K562 (cell line): ENCODE measurements around the gene BAG1. TPM values are rescaled to one million over a fixed set of nuclear protein-coding genes. Genes with fewer than 3 reads are reported as not detected.

Experiments used
- CBFB ChIP-seq: sonication (generic); formaldehyde crosslinking; IDR thresholded peaks from 2 replicates; pipeline ENCODE4 v1.4.0; 2020; ENCODE audit warnings: mild to moderate bottlenecking, missing genetic modification reagents
- GABPB1 ChIP-seq: sonication (generic); formaldehyde crosslinking; IDR thresholded peaks from 2 replicates; pipeline ENCODE4 v1.8.0; 2022; ENCODE audit warnings: mild to moderate bottlenecking, missing genetic modification reagents
- HDAC8 ChIP-seq: fragments of 450-650 bp; IDR thresholded peaks from 2 replicates; pipeline ENCODE4 v1.6.1; 2016; ENCODE audit warnings: mild to moderate bottlenecking, missing genetic modification characterization, moderate library complexity, missing compliant biosample characterization
- ILF3 ChIP-seq: fragments of 450-650 bp; IDR thresholded peaks from 2 replicates; pipeline ENCODE4 v1.6.1; 2018; ENCODE audit warnings: antibody characterized with exemption, mild to moderate bottlenecking, moderate library complexity, borderline replicate concordance
- ILK ChIP-seq: fragments of 450-650 bp; IDR thresholded peaks from 2 replicates; pipeline ENCODE4 v1.6.1; 2016; ENCODE audit warnings: missing genetic modification characterization, low read depth, mild to moderate bottlenecking, missing compliant biosample characterization, moderate library complexity, borderline replicate concordance
- MITF ChIP-seq: IDR thresholded peaks from 2 replicates; pipeline ENCODE4 v1.6.1; 2014; ENCODE audit warnings: antibody characterized with exemption
- NR0B1 ChIP-seq: fragments of 450-650 bp; IDR thresholded peaks from one replicate; pipeline ENCODE4 v1.6.1; 2018; ENCODE audit warnings: mild to moderate bottlenecking, moderate library complexity; ENCODE audit not compliant: partially characterized antibody
- PHF20 ChIP-seq: fragments of 450-650 bp; IDR thresholded peaks from 2 replicates; pipeline ENCODE4 v1.6.1; 2018; ENCODE audit not compliant: partially characterized antibody
- TSC22D4 ChIP-seq: fragments of 450-650 bp; IDR thresholded peaks from 2 replicates; pipeline ENCODE4 v1.6.1; 2016; ENCODE audit warnings: missing genetic modification characterization, missing biosample characterization, control low read depth
- ZBTB40 ChIP-seq, 2 experiments: fragments of 450-650 bp in 1 of 2; sonication (generic) in 1 of 2; formaldehyde crosslinking in 1 of 2; IDR thresholded peaks; 2 replicates each; pipeline versions ENCODE4 v1.7.1 to v1.9.0; 2016 to 2022; ENCODE audit warnings: inconsistent platforms in 1 of 2, mild to moderate bottlenecking in 1 of 2, missing genetic modification reagents in 1 of 2
- ZC3H11A ChIP-seq: IDR thresholded peaks from 2 replicates; pipeline ENCODE4 v1.6.1; 2012; ENCODE audit warnings: low read depth, low read length, improper control_type of control experiment
- ZNF280A ChIP-seq: fragments of 450-650 bp; IDR thresholded peaks from 2 replicates; pipeline ENCODE4 v1.6.1; 2018; ENCODE audit warnings: mild to moderate bottlenecking, low read depth; ENCODE audit not compliant: partially characterized antibody
- ZNF551 ChIP-seq: fragments of 250-450 bp; sonication (Bioruptor Pico); IDR thresholded peaks from 2 replicates; pipeline ENCODE4 v1.5.0; 2021; ENCODE audit warnings: mild to moderate bottlenecking, moderate library complexity
- polyA plus RNA-seq, 8 experiments: library from polyadenylated mRNA; depleted of rRNA in 4 of 8; stranded (reverse) in 5 of 8; unstranded in 3 of 8; fragments of >200 nt; fragmentation: Nextera tagmentation in 2 of 8; fragmentation: Illumina TruSeq in 1 of 8; extraction: Ambion mirVana in 2 of 8; extraction: Trizol in 1 of 8; gene quantifications; 2 replicates each; pipeline versions ENCODE4 v1.2.1 to v1.2.3, GENCODE V29; 2011 to 2014; ENCODE audit warnings: inconsistent platforms in 1 of 8, missing spikeins in 1 of 8
- total RNA-seq, 7 experiments: library from RNA; depleted of rRNA in 6 of 7; stranded (reverse); fragments of >200 nt in 6 of 7; fragmentation: Illumina TruSeq in 2 of 7; extraction: Trizol in 2 of 7; gene quantifications; 2 replicates each; pipeline versions ENCODE4 v1.2.1 to v1.2.3, GENCODE V29; 2011 to 2021; ENCODE audit warnings: low replicate concordance in 1 of 7

The BAG1 gene
- total and polyA plus RNA-seq, 9 of the 15 experiments (the other 6 are each of a cell fraction or from before 2014, with no cell fraction given), result 9.7 to 106 (median 56.9) TPM

GRCh38 chr9:33264473-33265177 is at the start of gene BAG1, which contains the start of gene CHMP5 (continued):
- TF ChIP-seq ZNF551 (no peak), NR0B1 (no peak), ZNF280A (no peak), TSC22D4 (no peak), GABPB1 (CRISPR knock-in tag) (peak; percentile 97), CBFB (no peak), HDAC8 (tag) (no peak), ZBTB40 (IDR thresholded peaks at IDR 0.05) (peak; percentile 90), ZBTB40 (CRISPR knock-in tag; IDR thresholded peaks at IDR 0.05) (no peak), PHF20 (no peak), MITF (no peak), ZC3H11A (no peak), ILF3 (no peak), ILK (no peak)
